Liver (tissue), 9 donors: ENCODE measurements around the gene RMRP. TPM values are rescaled to one million over a fixed set of nuclear protein-coding genes. Genes with fewer than 3 reads are reported as not detected.

Experiments
- DNase-seq: peaks from one replicate; pipeline ENCODE4 v3.0.0-alpha.2; 2017; ENCODE audit warnings: low spot score
- H3K27ac ChIP-seq, 2 donors: one replicate each; pipeline ENCODE4 v1.7.0; 2013; ENCODE audit warnings: inconsistent platforms in 2 of 2, low read length in 2 of 2, control low read depth in 1 of 2, low read depth in 1 of 2, mild to moderate bottlenecking in 1 of 2
- H3K27me3 ChIP-seq, 4 donors: one replicate each; pipeline versions ENCODE4 v1.6.1 to v1.7.0; 2013; ENCODE audit warnings: low read length in 3 of 4, inconsistent platforms in 1 of 4, mild to moderate bottlenecking in 1 of 4, moderate library complexity in 1 of 4; ENCODE audit not compliant: control insufficient read depth in 4 of 4, insufficient read depth in 4 of 4
- H3K36me3 ChIP-seq, 4 donors: one replicate each; pipeline versions ENCODE4 v1.6.1 to v1.7.0; 2013; ENCODE audit warnings: low read length in 3 of 4, mild to moderate bottlenecking in 3 of 4, low read depth in 1 of 4, moderate library complexity in 1 of 4; ENCODE audit not compliant: control insufficient read depth in 4 of 4, insufficient read depth in 3 of 4
- H3K4me1 ChIP-seq, 4 donors: one replicate each; pipeline versions ENCODE4 v1.6.1 to v1.7.0; 2013; ENCODE audit warnings: low read length in 3 of 4, mild to moderate bottlenecking in 3 of 4, moderate library complexity in 1 of 4; ENCODE audit not compliant: control insufficient read depth in 4 of 4, insufficient read depth in 4 of 4
- H3K4me3 ChIP-seq, 3 donors: one replicate each; pipeline versions ENCODE4 v1.6.1 to v1.7.0; 2013; ENCODE audit warnings: low read length in 3 of 3, control low read depth in 1 of 3, low read depth in 1 of 3, mild to moderate bottlenecking in 1 of 3
- H3K9ac ChIP-seq, 2 donors: one replicate each; pipeline ENCODE4 v1.7.0; 2013; ENCODE audit warnings: low read length in 2 of 2, mild to moderate bottlenecking in 2 of 2, moderate library complexity in 2 of 2, control low read depth in 1 of 2, low read depth in 1 of 2
- H3K9me3 ChIP-seq, 4 donors: one replicate each; pipeline versions ENCODE4 v1.6.1 to v1.7.0; 2013; ENCODE audit warnings: low read length in 3 of 4; ENCODE audit not compliant: control insufficient read depth in 4 of 4
- EGR1 ChIP-seq, 2 donors: IDR thresholded peaks; 2 replicates each; pipeline ENCODE4 v1.6.1; 2016 to 2018; ENCODE audit warnings: antibody characterized with exemption in 2 of 2, low read depth in 2 of 2
- FOXA2 ChIP-seq: IDR thresholded peaks from 2 replicates; pipeline ENCODE4 v1.6.1; 2016; ENCODE audit warnings: antibody characterized with exemption
- GABPA ChIP-seq, 2 donors: IDR thresholded peaks in 1 of 2; conservative IDR thresholded peaks in 1 of 2; 2 replicates each; pipeline ENCODE4 v1.6.1; 2016; ENCODE audit warnings: antibody characterized with exemption in 2 of 2, mild to moderate bottlenecking in 1 of 2, moderate library complexity in 1 of 2
- HNF4A ChIP-seq, 2 donors: conservative IDR thresholded peaks; 2 replicates each; pipeline ENCODE4 v1.6.1; 2016; ENCODE audit warnings: antibody characterized with exemption in 2 of 2, mild to moderate bottlenecking in 2 of 2
- JUND ChIP-seq, 2 donors: IDR thresholded peaks; 2 replicates each; pipeline ENCODE4 v1.6.1; 2016; ENCODE audit warnings: antibody characterized with exemption in 2 of 2
- RAD21 ChIP-seq, 2 donors: IDR thresholded peaks; 2 replicates each; pipeline ENCODE4 v1.6.1; 2016; ENCODE audit warnings: antibody characterized with exemption in 2 of 2, mild to moderate bottlenecking in 2 of 2
- REST ChIP-seq: IDR thresholded peaks from 2 replicates; pipeline ENCODE4 v1.6.1; 2016; ENCODE audit warnings: antibody characterized with exemption, mild to moderate bottlenecking
- RXRA ChIP-seq, 2 donors: IDR thresholded peaks; 2 replicates each; pipeline ENCODE4 v1.6.1; 2017 to 2018; ENCODE audit warnings: antibody characterized with exemption in 2 of 2, mild to moderate bottlenecking in 1 of 2
- SP1 ChIP-seq: IDR thresholded peaks from 2 replicates; pipeline ENCODE4 v1.6.1; 2018; ENCODE audit warnings: antibody characterized with exemption, mild to moderate bottlenecking
- YY1 ChIP-seq: IDR thresholded peaks from 2 replicates; pipeline ENCODE4 v1.6.1; 2016; ENCODE audit warnings: antibody characterized with exemption, mild to moderate bottlenecking
- WGBS: extraction: QIAGEN DNeasy Blood & Tissue Kit; methylation state at CpG from one replicate; pipeline ENCODE4 v1.1.7; 2013; 5-methylcytosine and 5-hydroxymethylcytosine counted together
- polyA plus RNA-seq, 2 donors: library from polyadenylated mRNA; stranded (reverse) in 1 of 2; unstranded in 1 of 2; fragments of 200-250 nt in 1 of 2; fragments of >200 nt in 1 of 2; fragmentation: Nextera tagmentation in 1 of 2; extraction: Ambion mirVana in 1 of 2; gene quantifications; one replicate each; pipeline versions ENCODE4 v1.2.1 to v1.2.3, GENCODE V29; 2013 to 2015
- total RNA-seq, 2 donors: library from RNA; depleted of rRNA; stranded (reverse); fragments of >200 nt; gene quantifications; one replicate each; pipeline ENCODE4 v1.2.3, GENCODE V29; 2014
- TF ChIP-seq, protein P1 (sequence below): IDR thresholded peaks from 2 replicates; pipeline ENCODE4 v1.6.1; 2016; ENCODE audit warnings: antibody characterized with exemption
- TF ChIP-seq, protein P2 (sequence below): IDR thresholded peaks from 2 replicates; pipeline ENCODE4 v1.6.1; 2016; ENCODE audit warnings: antibody characterized with exemption
- TF ChIP-seq, protein P3 (sequence below): IDR thresholded peaks from 2 replicates; pipeline ENCODE4 v1.6.1; 2016; ENCODE audit warnings: antibody characterized with exemption
- donor health status: healthy.
- donor health status: healthy.
- donor health status: healthy.
- donor health status: healthy.
- donor health status: healthy.

RMRP gene
- total and polyA plus RNA-seq, 4 donors = 5.3 to 67,037 (median 2,677) TPM

- Histone ChIP-seq H3K27me3 (no peaks in the 10 kb centered on the region), H3K9ac (no peak overlapping the region), H3K27ac (peak overlapping the region in 1 of 2 donors; percentile 44), H3K36me3 (no peaks in the 10 kb centered on the region), H3K9me3 (no peaks in the 10 kb centered on the region), H3K4me3 (no peak overlapping the region), H3K4me1 (peaks cover 4 to 27% (median 12%) of the 10 kb centered on the region in 4 donors)
- WGBS = 94% methylated on average over 7 of the region's 7 CpGs
- no peak for TF ChIP-seq RXRA (IDR thresholded peaks at IDR 0.05)
- TF ChIP-seq, protein P1, sequence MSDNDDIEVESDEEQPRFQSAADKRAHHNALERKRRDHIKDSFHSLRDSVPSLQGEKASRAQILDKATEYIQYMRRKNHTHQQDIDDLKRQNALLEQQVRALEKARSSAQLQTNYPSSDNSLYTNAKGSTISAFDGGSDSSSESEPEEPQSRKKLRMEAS = no peak
- TF ChIP-seq YY1 = no peak
- no peak for TF ChIP-seq GABPA (IDR thresholded peaks at IDR 0.05 in 1 of 2, conservative IDR thresholded peaks at IDR 0.05 in 1 of 2)
- TF ChIP-seq FOXA2 = no peak
- no peak for TF ChIP-seq JUND (IDR thresholded peaks at IDR 0.05)
- no peak for TF ChIP-seq REST
- TF ChIP-seq, protein P2, sequence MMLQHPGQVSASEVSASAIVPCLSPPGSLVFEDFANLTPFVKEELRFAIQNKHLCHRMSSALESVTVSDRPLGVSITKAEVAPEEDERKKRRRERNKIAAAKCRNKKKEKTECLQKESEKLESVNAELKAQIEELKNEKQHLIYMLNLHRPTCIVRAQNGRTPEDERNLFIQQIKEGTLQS = no peak
- no peak for TF ChIP-seq EGR1 (IDR thresholded peaks at IDR 0.05; ENCODE audit: low read depth in 2 of 2)
- no peak for DNase-seq
Observed at GRCh38 chr9:35662437-35662836, 4.6 kb upstream of the RMRP start.

DNA sequence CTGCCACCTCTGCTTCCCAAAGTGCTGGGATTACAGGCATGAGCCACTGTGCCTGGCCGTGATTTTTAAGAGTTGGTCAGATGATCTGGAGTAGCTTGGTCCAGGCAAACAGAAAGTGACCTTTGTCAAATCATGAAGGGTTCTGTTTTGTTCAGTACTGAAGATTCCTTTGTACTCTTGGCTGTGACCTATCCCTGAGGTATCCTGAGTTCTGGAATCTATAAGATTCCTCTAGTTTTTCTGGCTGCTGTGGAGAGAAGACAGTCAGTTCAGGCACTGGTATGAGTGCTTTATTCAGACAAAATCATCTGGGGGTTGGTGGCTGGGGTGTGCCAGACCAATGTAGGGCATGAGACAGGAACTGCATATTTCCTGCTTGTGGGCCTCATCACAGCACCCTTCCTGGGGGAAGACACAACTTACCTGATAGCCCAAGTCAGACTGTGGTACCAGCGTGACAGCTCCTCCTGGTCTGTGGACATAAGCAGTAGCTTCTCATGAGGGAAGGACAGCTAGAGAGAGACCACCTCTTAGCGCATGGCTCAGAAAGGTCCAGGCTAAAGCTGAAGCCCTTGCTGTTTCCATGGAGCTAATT is 4.0 kb upstream of the RMRP start:
- Histone ChIP-seq H3K9me3 (no peaks in the 10 kb centered on the region), H3K36me3 (no peaks in the 10 kb centered on the region), H3K27me3 (no peaks in the 10 kb centered on the region), H3K4me1 (peaks cover 4 to 33% (median 12%) of the 10 kb centered on the region in 4 donors), H3K27ac (peak overlapping the region; percentile 26 to 44), H3K9ac (peak overlapping the region; percentile 1 to 26), H3K4me3 (no peak overlapping the region)
- TF ChIP-seq HNF4A (conservative IDR thresholded peaks at IDR 0.05) (peak; percentile 27 to 48), RAD21 (IDR thresholded peaks at IDR 0.05) (no peak), RXRA (IDR thresholded peaks at IDR 0.05) (peak in 1 of 2 donors; percentile 17), FOXA2 (no peak), SP1 (peak; percentile 22)
- TF ChIP-seq, protein P3, sequence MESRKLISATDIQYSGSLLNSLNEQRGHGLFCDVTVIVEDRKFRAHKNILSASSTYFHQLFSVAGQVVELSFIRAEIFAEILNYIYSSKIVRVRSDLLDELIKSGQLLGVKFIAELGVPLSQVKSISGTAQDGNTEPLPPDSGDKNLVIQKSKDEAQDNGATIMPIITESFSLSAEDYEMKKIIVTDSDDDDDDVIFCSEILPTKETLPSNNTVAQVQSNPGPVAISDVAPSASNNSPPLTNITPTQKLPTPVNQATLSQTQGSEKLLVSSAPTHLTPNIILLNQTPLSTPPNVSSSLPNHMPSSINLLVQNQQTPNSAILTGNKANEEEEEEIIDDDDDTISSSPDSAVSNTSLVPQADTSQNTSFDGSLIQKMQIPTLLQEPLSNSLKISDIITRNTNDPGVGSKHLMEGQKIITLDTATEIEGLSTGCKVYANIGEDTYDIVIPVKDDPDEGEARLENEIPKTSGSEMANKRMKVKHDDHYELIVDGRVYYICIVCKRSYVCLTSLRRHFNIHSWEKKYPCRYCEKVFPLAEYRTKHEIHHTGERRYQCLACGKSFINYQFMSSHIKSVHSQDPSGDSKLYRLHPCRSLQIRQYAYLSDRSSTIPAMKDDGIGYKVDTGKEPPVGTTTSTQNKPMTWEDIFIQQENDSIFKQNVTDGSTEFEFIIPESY = no peak
- 64% methylated on average over 3 of the region's 3 CpGs for WGBS
- no peak for DNase-seq
